NCI-H510A (cell line): ENCODE data around the gene NAALADL1.
"Not testable (repeated sequence)": the region's sequence is repeated elsewhere in the genome, so short reads cannot be mapped to it uniquely, and the experiment has no call there.

ENCODE experiments used
- DNase-seq: peaks from one replicate; lab custom pipeline; 2025; lab: John Stamatoyannopoulos, UW

Gene NAALADL1

DNA sequence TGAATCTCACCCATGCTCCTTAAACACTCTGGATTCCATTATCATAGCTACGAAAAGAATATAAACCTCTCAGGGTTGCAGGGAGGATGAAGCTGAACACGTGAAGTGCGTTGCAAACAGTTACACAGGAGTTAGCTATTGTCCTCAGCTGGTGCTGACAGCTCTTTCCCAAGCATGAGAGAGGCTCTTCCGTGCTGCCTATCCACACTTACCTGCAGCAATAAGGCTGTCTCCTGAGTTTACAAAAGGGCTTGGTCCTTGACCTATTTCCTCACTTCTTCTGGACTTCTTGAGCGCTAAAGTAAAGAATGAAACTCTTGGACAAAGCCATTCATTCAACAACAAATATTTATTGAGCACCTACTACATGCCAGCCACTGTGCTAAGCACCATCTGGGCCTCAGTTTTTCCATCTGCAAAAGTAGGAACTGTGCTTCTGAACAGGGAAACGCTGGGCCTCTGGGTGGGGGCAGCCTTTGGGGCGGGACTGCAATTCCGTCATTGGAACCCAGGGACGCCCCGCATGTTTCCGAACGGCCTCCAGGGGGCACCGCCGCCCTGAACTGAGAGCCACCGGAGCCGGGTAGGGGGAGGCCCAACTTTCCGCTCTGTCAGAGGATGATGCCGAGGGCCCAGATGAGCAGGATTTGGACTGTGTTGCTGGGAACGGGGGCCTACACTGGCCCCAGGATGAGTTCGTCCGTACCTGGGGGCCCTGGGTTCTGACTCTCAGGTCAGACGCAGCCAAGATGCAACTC, 45.0 kb downstream of the NAALADL1 start:
- peak; percentile 78 for DNase-seq

DNA sequence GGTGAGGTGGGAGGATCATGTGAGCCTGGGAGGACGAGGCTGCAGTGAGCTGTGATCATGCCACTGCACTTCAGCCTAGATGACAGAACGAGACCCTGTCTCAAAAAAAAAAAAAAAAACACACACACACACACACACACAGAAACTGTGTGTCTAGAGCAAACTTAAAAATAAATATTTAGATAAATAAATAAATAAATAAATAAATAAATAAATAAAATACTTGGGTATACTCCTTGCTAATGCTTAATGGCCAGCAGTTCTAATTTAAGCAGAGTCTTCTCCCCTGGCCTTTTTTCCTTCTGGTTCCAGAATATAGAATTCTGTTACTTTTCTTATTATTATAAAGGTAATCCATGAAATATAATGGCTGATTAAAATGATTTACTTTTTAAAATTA, 49.5 kb downstream of the NAALADL1 start:
- no peak for DNase-seq

- DNase-seq: no peak
These were observed 50.3 kb downstream of the NAALADL1 start for GRCh38 chr11:65008016-65008415.

- not testable (repeated sequence) for DNase-seq
These were observed 54.4 kb downstream of the NAALADL1 start for GRCh38 chr11:65003968-65004367.

- DNase-seq: no peak
These were observed 55.1 kb downstream of the NAALADL1 start for GRCh38 chr11:65003282-65003681.

- no peak for DNase-seq
These were observed 55.6 kb downstream of the NAALADL1 start for GRCh38 chr11:65002706-65003105.

DNA sequence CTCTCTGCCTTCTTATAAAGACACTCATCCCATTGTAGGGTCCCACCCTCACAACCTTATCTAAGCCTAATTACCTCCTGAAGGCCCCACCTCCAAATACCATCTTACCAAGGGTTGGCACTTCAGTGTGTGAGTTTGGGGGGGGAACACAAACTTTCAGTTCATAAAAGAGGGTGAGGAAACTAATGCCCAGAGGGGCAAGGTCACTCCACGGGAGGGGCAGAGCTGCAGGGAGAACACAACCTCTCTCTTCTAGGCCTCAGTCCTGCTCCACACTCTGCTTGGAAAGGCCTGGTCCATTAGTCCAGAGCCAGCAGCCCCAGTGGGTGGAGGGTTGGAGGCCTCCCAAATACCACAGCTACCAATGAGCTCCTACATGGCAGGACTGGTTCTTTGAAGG, 58.9 kb downstream of the NAALADL1 start:
- DNase-seq: no peak

DNA sequence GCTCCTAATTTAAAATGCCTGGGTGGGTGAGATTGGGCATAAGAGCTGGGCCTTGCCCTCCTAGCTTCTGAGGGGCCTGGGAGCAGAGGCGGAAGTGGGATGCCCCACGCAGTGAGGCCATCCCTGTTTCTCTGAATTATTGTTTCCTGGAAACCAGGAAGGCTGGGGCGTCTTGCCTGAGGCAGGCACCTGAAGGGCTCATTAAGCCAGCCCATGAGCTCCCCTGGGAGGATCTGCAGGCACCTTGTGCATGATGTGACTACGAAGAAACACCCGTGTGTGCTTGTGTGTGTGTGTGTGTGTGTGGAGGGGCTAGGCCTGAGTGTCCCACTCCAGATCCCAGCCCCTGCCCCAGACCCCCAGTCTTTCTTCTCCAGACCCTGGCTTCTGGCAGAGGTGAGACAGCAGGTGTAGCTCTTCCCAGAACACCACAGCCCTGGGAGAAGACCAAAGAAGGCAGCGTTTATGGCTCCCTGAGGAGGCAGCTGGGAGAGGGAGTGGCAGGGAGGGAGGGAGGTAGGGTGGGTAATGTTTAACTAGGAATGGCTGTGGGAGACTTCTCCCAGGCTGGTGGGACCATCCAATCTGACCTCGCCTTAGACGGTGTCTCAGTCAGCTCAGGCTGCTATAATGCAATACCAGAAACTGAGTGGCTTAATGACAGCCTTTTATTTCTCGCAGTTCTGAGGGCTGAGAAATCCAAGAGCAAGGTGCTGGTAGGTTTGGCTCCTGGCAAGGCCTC, 59.5 kb downstream of the NAALADL1 start:
- DNase-seq: no peak

DNA sequence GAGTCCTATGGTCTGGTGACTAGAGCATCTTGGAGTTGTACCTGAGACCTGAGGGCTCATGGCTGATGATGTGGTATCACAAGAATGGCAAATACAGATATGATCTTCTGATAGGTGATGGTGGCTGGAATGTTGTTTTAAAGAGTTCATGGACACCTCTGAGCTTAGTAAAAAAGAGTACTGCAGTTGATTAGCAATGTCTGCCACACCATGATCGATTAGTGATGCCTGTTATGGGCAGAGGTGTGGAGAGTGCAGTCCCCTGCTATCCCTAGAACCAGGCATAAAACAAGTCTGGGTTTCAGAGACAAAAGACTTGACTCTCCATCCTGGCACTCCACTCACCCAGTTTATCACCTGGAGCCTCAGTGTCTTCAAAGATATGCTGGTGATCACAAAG, 60.2 kb downstream of the NAALADL1 start:
- no peak for DNase-seq

GRCh38 chr11:64996710-64997380, 61.5 kb downstream of the NAALADL1 start, which contains the start of gene BATF2:
Gene BATF2, minus strand, starts transcription at chr11:64996971. Its CDS starts 57 bp downstream, at chr11:64996914.
- DNase-seq: peak; percentile 58

DNA sequence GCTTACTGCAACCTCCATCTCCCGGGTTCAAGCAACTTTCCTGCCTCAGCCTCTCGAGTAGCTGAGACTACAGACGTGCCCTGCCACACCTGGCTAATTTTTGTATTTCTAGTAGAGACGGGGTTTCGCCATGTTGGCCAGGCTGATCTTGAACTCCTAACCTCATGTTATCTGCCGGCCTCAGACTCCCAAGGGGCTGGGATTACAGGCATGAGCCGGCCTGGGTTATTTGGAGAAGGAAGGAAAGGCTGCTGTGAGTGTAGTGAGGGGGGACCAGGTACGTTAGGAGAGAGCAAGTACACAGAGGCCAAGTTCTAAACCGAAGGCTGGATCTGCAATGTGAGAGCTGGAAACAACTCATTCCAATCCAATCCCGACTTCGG, 62.0 kb downstream of the NAALADL1 start:
- DNase-seq: no peak
